ENCODE data around the gene ARMC6.

DNA sequence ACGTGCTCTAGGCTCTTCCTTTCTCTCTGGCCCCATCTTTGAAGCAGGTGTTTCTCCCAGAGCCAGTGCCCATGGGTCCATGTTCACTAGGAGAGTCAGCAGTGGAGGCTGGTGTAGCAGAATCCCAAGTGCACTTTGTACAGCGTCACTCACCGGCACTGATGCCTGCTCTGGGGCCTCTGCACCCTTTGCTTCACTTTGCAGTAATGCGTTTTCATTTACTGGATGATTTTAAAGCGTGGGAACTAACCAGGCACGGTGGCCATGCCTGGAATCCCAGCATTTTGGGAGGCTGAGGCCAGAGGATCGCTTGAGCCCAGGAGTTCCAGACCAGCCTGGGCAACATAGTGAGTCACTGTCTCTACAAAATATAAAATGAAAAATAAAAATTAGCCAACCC, 61.1 kb downstream of the ARMC6 start:
- TF ChIP-seq, protein P1, sequence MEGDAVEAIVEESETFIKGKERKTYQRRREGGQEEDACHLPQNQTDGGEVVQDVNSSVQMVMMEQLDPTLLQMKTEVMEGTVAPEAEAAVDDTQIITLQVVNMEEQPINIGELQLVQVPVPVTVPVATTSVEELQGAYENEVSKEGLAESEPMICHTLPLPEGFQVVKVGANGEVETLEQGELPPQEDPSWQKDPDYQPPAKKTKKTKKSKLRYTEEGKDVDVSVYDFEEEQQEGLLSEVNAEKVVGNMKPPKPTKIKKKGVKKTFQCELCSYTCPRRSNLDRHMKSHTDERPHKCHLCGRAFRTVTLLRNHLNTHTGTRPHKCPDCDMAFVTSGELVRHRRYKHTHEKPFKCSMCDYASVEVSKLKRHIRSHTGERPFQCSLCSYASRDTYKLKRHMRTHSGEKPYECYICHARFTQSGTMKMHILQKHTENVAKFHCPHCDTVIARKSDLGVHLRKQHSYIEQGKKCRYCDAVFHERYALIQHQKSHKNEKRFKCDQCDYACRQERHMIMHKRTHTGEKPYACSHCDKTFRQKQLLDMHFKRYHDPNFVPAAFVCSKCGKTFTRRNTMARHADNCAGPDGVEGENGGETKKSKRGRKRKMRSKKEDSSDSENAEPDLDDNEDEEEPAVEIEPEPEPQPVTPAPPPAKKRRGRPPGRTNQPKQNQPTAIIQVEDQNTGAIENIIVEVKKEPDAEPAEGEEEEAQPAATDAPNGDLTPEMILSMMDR (CRISPR knock-in tag; IDR thresholded peaks at IDR 0.05) = no peak; the same call in 1 of the 2 replicates
- no peak for TF ChIP-seq ZNF274 (CRISPR knock-in tag; IDR thresholded peaks at IDR 0.05)
- TF ChIP-seq, protein P2, sequence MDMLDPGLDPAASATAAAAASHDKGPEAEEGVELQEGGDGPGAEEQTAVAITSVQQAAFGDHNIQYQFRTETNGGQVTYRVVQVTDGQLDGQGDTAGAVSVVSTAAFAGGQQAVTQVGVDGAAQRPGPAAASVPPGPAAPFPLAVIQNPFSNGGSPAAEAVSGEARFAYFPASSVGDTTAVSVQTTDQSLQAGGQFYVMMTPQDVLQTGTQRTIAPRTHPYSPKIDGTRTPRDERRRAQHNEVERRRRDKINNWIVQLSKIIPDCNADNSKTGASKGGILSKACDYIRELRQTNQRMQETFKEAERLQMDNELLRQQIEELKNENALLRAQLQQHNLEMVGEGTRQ (IDR thresholded peaks at IDR 0.05; ENCODE audit: low read depth, low read length) = no peak
- TF ChIP-seq, protein P2 (CRISPR knock-in tag; IDR thresholded peaks at IDR 0.05; ENCODE audit: borderline replicate concordance) = no peak
- TF ChIP-seq SMARCE1 (IDR thresholded peaks at IDR 0.05; ENCODE audit: borderline replicate concordance) = no peak
- no peak for TF ChIP-seq SRSF1 (optimal IDR thresholded peaks at IDR 0.05; ENCODE audit: low read depth, low read length)
- TF ChIP-seq, protein P3, sequence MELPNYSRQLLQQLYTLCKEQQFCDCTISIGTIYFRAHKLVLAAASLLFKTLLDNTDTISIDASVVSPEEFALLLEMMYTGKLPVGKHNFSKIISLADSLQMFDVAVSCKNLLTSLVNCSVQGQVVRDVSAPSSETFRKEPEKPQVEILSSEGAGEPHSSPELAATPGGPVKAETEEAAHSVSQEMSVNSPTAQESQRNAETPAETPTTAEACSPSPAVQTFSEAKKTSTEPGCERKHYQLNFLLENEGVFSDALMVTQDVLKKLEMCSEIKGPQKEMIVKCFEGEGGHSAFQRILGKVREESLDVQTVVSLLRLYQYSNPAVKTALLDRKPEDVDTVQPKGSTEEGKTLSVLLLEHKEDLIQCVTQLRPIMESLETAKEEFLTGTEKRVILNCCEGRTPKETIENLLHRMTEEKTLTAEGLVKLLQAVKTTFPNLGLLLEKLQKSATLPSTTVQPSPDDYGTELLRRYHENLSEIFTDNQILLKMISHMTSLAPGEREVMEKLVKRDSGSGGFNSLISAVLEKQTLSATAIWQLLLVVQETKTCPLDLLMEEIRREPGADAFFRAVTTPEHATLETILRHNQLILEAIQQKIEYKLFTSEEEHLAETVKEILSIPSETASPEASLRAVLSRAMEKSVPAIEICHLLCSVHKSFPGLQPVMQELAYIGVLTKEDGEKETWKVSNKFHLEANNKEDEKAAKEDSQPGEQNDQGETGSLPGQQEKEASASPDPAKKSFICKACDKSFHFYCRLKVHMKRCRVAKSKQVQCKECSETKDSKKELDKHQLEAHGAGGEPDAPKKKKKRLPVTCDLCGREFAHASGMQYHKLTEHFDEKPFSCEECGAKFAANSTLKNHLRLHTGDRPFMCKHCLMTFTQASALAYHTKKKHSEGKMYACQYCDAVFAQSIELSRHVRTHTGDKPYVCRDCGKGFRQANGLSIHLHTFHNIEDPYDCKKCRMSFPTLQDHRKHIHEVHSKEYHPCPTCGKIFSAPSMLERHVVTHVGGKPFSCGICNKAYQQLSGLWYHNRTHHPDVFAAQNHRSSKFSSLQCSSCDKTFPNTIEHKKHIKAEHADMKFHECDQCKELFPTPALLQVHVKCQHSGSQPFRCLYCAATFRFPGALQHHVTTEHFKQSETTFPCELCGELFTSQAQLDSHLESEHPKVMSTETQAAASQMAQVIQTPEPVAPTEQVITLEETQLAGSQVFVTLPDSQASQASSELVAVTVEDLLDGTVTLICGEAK (IDR thresholded peaks at IDR 0.05) = no peak
- TF ChIP-seq, protein P3 (CRISPR knock-in tag; IDR thresholded peaks at IDR 0.05) = no peak
- TF ChIP-seq, protein P4, sequence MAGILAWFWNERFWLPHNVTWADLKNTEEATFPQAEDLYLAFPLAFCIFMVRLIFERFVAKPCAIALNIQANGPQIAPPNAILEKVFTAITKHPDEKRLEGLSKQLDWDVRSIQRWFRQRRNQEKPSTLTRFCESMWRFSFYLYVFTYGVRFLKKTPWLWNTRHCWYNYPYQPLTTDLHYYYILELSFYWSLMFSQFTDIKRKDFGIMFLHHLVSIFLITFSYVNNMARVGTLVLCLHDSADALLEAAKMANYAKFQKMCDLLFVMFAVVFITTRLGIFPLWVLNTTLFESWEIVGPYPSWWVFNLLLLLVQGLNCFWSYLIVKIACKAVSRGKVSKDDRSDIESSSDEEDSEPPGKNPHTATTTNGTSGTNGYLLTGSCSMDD (CRISPR knock-in tag; IDR thresholded peaks at IDR 0.05) = no peak
- TF ChIP-seq, protein P5, sequence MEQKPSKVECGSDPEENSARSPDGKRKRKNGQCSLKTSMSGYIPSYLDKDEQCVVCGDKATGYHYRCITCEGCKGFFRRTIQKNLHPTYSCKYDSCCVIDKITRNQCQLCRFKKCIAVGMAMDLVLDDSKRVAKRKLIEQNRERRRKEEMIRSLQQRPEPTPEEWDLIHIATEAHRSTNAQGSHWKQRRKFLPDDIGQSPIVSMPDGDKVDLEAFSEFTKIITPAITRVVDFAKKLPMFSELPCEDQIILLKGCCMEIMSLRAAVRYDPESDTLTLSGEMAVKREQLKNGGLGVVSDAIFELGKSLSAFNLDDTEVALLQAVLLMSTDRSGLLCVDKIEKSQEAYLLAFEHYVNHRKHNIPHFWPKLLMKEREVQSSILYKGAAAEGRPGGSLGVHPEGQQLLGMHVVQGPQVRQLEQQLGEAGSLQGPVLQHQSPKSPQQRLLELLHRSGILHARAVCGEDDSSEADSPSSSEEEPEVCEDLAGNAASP (CRISPR knock-in tag; IDR thresholded peaks at IDR 0.05; ENCODE audit: borderline replicate concordance) = no peak
- no peak for TF ChIP-seq RBM39 (IDR thresholded peaks at IDR 0.05; ENCODE audit: low read depth, low read length, poor library complexity, severe bottlenecking)
- TF ChIP-seq NRL (CRISPR knock-in tag; IDR thresholded peaks at IDR 0.05; ENCODE audit: borderline replicate concordance) = no peak
- no peak for TF ChIP-seq ZNF224 (CRISPR knock-in tag; IDR thresholded peaks at IDR 0.05)
- TF ChIP-seq, protein P6, sequence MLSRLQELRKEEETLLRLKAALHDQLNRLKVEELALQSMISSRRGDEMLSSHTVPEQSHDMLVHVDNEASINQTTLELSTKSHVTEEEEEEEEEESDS (CRISPR knock-in tag; IDR thresholded peaks at IDR 0.05; ENCODE audit: borderline replicate concordance) = no peak
- no peak for TF ChIP-seq ZNF563 (CRISPR knock-in tag; IDR thresholded peaks at IDR 0.05)

Data from HepG2 (cell line).